ENCODE results near the gene TDRD10.

Gene TDRD10, protein sequence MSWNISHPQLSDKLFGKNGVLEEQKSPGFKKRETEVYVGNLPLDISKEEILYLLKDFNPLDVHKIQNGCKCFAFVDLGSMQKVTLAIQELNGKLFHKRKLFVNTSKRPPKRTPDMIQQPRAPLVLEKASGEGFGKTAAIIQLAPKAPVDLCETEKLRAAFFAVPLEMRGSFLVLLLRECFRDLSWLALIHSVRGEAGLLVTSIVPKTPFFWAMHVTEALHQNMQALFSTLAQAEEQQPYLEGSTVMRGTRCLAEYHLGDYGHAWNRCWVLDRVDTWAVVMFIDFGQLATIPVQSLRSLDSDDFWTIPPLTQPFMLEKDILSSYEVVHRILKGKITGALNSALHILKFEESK

DNA sequence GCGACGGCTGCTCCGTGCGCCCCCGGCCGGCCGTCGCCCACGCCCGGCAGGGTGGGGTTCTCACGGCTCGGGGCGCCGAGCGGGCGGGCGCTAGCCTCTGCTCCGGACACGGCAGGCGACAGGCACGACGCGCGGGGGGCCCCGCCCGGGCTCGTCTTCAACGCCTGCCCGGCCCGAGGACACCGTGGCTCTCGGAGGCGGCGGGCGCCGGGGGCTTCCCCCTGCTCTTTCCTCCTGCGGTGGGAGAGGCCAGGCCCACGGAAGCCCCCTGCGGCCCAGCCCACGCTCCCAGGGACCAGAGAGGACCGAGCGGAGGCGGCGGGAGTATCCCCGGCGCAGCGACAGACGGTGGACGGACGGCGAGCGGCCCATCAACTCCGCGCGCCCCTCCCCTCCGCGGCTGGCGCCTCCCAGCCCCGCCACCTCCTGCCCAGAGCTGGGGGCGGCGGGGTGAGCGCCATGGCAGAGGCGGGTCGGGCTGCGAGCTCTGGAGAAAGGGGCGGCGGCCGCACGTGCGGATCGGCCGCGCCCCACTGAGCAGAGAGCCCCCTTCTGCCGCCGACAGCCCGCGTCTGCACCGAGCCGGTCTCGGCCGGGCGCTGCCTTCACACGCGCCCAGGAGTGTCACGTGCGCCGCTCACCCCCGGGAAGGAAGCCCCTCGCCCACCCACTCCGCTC lies at the start of gene TDRD10, which contains the start of gene SHE:
TDRD10 (plus strand) TSS at position 154 of the 678 bp plus-strand sequence. CDS start 4,685 bp downstream, outside the sequence.
SHE (minus strand) TSS at position 347 of the 678 bp plus-strand sequence. CDS start 386 bp downstream, outside the sequence.
- DNase-seq (ENCODE audit: low read depth, low spot score) = no peak

DNA sequence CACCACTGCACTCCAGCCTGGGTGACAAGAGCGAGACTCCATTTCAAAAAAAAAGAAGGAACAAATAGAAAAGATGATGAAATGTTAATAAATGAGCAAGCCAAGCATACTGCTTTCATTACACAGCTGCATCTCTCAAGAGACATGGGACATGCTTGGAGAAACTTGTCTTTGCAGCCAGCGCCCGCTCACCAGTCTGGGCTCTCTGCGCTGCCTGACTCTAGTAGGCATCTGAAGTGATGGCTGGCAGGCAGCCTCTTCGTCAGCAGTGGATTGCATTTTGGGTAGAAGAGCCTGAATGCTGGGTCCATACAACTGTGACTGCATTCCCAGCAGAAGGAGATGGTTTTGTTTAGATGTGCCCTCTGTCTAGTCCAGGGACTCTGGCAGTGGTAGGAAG lies 48.9 kb upstream of the TDRD10 start:
- DNase-seq (ENCODE audit: low read depth, low spot score) = no peak

DNA sequence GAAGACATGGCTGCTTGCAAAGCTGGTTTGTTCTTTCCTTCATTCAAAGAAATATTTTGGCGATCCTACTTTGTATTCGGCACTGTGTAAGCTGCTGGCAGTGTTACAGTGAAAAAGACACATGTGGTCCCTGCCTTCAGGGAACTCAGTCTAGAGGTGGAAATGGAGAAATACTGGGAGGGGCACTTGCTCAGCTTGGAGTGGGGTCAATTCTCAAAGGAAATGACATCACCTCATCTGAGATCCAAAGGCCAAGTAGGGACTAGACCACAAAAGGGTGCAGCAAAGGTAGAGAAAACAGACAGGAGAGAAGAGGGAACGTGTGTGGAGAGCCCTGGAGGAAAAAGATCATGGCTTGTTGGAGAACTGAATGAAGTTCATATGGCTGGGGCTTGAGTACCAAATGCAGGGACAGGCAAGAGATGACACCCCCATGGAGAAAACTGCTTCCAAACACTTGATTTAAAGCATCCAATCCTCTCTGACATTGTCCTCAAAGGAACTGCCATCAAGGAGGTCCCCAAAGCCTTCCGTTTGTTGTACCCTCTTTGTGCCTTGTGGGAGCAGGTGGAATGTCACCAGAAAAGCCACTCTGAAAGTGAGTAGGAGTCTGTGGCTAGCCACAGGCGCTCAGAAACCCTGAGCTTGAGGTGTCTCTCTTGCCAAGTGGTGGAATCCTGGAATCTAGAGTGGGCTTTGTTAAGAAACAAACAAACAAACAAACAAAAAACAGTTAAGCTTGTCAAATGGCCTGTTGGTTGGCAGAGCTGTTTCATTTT lies 48.3 kb upstream of the TDRD10 start:
- no peak for DNase-seq (ENCODE audit: low read depth, low spot score)

DNA sequence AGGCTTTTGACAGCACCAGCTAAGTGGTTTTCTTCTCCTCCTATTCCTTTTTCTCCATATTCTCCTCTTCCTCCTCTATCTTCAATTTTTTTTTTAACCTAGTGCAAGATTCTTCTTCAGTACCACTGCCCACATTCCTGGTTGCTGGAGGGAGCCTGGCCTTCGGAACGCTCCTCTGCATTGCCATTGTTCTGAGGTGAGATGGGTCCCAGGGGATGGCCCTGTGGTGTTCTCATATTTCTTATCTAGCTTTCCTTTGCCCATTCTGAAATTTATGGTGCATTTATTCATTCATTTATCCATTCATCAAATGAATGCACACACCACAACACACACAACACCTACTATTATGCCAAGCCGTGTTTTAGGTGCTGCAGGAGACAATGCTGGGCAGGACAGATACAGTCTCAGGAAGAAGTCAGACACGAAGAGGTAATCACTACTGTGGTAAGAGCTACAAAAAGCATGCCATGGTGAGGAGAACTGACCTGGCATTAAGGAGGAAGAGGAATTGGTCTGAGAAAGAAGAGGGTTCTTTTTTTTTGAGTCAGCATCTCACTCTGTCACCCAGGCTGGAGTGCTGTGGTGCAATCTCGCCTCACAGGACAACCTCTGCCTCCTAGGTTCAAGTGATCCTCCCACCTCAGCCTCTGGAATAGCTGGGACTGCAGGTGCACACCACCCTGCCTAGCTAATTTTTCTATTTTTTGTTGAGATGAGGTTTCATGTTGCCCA lies 47.5 kb upstream of the TDRD10 start:
- DNase-seq (ENCODE audit: low read depth, low spot score) = no peak

DNA sequence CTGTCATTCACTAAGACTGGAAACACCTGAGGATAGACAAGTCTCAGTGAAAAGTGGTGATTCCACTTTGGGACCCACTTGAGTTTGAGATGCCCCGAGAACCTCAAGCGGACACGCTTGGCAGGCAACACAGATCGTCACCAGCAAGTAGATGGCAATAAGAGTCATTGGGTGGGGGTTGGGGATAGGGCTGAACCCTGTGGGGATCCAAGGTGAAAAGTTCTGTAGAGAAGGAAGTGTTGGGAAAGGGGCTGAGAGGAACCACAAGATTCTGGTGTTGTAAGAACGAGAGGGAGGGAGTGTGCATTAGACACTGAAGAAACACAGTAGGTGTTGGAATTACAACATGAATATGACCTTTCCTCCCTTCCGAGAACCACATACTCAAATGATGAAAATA lies 45.4 kb upstream of the TDRD10 start:
- no peak for DNase-seq (ENCODE audit: low read depth, low spot score)

DNA sequence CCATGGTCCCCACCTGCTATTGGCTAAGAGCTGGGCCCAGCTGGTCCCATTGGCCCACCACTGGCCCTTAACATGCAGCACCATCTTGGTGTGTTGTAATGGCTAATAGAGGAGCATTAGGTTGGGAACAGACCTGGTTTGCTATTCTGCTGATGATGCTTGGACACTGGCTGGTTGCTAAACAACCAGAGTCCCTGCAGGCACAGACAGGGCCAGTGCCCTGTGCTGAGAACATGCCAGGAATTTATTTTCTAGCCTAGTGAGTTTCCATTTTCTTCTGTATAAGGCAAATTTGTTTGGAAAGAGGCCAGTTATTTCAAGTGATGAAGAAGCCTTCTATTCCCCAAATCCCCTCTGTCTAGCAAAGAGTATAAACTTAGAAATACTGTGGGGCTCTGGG lies 42.9 kb upstream of the TDRD10 start:
- no peak for DNase-seq (ENCODE audit: low read depth, low spot score)

DNA sequence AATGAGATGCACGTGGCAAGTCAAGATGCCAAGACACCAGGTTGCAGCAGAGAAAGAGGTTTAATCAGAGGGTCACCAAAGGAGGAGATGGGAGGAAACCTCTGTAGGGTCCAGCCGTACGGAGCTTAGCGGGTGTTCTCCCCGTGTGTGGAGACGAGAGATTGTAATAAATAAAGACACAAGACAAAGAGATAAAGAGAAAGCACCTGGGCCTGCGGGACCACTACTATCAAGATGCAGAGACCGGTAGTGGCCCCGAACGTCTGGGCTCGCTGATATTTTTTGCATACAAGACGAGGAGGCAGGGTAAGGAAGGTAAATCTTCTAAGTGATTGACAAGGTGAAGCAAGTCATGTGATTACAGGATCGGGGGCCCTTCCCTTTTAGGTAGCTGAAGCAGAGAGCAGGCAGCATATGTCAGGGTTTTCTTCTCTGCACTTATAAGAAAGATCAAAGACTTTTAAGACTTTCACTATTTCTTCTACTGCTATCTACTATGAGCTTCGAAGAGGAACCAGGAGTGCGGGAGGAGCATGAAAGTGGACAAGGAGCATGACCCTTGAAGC lies 41.2 kb upstream of the TDRD10 start:
- DNase-seq (ENCODE audit: low read depth, low spot score) = no peak

DNA sequence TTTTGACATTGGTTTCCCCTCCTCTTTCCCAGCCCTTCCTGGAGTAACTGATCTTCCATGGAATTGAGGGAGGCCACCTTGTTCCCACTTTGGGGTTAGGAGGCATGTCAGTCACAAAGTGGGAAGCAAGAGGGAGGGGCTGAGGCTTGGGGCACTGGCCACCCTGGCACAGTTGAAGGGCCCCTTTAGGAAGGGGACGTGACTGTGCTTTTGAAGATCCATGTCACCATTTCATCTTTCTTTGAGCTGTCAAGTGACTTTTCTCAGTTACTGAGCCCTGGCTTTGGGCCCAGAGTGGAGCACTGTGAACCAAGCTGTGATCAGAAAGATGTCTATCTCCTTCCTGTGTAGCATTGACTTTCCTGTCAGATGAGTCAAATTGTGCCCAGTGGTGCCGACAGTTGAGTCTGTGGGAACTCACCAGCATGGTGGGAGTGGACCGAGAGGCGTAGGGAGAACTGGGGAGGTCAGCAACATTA lies 38.5 kb upstream of the TDRD10 start:
- peak; percentile 36 for DNase-seq (ENCODE audit: low read depth, low spot score)

DNA sequence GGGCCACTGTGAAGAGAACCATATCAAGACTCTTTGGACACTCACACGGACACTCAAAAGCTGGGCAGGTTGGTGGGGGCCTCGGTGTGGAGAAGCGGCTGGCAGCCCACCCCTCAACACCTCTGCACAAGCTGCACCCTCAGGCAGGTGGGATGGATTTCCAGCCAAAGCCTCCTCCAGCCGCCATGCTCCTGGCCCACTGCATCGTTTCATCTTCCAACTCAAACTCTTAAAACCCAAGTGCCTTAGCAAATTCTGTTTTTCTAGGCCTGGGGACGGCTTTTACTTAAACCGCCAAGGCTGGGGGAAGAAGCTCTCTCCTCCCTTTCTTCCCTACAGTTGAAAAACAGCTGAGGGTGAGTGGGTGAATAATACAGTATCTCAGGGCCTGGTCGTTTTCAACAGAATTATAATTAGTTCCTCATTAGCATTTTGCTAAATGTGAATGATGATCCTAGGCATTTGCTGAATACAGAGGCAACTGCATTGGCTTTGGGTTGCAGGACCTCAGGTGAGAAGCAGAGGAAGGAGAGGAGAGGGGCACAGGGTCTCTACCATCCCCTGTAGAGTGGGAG lies 36.3 kb upstream of the TDRD10 start:
- no peak for DNase-seq (ENCODE audit: low read depth, low spot score)

DNA sequence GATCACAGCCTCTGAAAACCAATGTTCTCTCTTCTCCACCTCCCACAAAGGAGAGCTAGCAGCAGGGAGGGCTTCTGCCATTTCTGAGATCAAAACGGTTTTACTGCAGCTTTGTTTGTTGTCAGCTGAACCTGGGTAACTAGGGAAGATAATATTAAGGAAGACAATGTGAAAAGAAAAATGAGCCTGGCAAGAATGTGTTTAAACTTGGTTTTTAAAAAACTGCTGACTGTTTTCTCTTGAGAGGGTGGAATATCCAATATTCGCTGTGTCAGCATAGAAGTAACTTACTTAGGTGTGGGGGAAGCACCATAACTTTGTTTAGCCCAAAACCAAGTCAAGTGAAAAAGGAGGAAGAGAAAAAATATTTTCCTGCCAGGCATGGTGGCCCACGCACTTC lies 35.8 kb upstream of the TDRD10 start:
- no peak for DNase-seq (ENCODE audit: low read depth, low spot score)

DNA sequence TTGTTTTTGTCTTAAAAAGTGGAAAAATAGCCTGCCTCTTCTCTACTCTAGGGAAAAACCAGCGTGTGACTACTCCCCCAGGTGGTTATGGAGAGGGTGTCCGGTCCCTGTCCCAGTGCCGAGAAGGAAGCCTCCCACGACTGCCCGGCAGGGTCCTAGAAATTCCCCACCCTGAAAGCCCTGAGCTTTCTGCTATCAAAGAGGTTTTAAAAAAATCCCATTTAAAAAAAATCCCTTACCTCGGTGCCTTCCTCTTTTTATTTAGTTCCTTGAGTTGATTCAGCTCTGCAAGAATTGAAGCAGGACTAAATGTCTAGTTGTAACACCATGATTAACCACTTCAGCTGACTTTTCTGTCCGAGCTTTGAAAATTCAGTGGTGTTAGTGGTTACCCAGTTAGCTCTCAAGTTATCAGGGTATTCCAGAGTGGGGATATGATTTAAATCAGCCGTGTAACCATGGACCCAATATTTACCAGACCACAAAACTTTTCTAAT lies 35.0 kb upstream of the TDRD10 start:
- DNase-seq (ENCODE audit: low read depth, low spot score) = no peak

DNA sequence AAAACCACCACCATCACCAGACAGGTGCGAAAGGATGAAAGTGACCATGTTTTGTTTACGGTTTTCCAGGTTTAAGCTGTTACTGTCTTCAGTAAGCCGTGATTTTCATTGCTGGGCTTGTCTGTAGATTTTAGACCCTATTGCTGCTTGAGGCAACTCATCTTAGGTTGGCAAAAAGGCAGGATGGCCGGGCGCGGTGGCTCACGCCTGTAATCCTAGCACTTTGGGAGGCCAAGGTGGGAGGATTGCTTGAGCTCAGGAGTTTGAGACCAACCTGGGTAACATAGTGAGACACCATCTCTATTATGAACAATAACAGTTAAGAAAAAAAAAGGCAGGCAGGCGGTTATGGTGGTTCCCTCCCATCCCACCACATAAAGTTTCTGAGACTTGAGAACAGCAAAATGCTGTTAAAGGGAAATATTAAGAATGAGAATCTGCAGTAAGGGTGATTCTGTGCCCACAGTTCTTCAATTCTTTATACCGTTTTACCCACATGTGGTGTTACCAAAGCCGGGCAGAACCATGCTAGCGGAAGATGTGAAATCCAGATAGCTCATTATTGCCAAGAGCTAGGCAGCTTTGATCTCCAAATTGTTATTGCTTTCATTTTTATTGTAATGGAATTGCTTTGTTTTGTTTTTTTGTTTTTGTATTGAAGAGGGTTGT lies 34.5 kb upstream of the TDRD10 start:
- no peak for DNase-seq (ENCODE audit: low read depth, low spot score)

DNA sequence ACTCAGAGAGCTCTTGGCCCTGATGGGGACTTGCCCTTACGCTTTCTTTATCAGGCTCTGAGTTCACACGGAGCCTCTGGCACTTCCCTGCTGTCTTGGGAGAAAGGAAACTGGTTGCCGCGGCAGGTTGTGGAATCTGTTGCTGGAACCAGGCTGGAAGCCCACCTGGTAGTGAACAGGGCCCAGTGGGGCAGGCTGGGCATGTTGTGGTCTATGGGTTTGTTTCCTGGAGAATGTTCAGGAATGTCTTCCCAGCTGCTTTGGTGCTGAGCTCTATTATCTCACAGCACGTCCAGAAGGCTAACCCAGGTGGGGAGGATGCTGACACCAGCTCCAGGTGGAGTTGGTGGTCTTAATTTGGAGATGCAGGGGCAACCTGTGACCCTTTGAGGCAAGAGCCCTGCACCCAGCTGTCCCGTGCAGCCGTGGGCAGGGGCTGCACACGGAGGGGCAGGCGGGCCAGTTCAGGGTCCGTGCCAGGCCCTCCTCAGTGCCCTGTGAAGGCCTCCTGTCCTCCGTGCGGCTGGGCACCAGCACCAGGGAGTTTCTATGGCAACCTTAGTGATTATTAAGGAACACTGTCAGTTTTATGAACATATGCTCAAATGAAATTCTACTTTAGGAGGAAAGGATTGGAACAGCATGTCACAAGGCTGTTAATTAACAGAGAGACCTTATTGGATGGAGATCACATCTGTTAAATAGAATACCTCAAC lies 33.3 kb upstream of the TDRD10 start:
- DNase-seq (ENCODE audit: low read depth, low spot score) = no peak

DNA sequence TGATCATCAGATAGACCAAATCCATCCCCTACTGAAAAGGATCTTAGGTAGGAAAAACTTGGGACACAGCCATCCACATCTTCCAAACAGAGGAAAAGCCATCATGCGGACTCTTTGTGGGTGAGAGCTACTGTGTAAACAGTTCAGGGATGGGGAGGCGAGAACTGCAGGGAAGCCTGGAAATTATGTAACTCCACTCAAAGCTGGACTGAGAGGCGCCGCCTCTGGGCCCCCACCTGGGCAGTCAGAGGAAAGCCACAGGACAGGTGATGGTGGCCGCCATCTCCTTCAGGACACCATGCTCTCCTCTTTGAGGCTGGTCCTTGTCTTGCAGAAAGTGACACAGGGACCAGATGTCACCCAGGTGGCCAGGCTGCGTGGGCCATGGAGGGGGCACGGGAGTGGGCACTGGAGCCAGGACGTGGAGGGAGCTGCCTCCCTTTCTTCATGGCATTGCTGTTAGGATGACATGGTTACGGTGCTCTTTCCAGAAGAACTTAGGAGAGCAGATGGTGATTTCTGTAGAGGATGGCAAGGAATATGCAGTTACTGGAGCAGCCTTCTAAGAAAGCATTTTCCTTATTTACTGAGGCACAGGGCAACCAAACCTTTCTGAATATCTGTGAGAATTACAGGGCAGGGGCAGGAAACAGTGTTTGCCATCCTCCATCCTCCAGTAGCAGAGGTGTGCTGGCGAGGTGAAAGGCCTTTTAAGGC lies 32.0 kb upstream of the TDRD10 start:
- DNase-seq (ENCODE audit: low read depth, low spot score) = no peak

DNA sequence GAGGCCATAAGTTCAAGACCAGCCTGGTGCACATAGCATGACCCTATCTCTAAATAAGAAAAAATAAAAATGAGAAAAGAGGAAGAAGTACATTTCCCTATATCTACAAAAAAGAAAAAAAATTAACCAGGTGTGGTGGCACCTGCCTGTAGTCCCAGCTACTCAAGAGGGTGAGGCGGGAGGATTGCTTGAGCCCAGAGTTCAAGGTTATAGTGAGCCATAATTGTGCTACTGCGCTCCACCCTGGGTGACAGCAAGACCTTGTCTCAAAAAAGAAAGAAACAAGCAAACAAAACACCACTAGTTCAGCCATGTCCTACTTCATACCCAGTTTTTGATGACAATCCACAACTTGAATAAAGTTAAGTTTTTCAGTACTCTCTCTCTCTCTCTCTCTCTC lies 30.7 kb upstream of the TDRD10 start:
- DNase-seq (ENCODE audit: low read depth, low spot score) = no peak

DNA sequence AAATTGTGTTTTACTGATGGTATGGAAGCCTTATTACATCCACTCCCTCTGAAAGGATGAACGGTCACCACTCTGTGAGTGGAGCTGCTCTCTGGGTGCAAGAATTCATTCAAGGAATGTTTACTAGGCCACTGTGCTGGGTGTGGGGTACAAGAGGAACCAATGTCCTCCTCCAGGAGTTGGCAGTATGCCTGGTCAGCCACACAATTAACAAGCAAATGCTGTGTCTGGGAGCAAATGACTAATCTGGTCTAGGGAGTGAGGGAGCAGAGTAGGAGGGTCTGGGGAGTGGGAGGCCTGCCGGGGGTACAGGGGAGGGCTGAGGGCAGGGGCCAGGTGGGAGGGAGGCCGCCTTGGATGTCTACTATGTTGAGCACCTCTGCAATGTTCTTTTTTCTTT lies 27.2 kb upstream of the TDRD10 start:
- DNase-seq (ENCODE audit: low read depth, low spot score) = no peak

DNA sequence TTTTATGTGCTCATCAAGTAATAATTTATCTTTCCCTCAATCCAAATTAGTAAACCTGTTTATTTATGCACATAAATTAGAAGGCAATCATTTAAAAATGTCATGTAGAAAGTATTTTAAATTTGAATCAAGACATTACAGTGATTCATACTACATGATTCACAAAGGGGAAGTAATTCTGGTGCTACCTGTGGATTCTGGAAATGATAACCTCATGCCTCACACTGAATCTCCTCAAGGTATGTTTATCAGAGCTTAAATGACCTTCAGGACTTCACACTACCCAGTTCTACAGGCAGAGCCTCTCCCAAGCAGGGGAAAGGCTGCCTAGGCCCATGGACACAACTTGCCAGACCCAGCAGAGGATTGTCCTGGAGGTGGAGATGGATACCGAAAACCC lies 25.2 kb upstream of the TDRD10 start:
- DNase-seq (ENCODE audit: low read depth, low spot score) = no peak

DNA sequence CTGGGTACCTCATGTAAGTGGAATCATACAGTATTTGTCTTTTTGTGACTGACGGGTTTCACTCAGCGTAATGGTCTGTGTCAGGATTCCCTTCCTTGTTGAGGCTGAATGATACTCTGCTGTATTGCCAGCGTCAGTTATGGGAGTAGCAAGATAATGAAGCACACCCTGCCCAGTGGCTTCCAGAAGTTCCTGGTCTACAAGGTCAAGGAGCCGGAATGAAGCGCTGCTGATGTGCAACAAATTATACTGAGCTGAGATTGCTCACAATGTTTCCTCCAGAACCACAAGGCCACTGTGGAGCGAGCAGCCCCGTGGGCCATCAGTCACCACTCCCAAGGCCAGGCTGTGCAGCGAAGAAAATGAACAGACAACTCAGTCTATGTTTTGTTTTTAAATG lies 24.0 kb upstream of the TDRD10 start:
- no peak for DNase-seq (ENCODE audit: low read depth, low spot score)

DNA sequence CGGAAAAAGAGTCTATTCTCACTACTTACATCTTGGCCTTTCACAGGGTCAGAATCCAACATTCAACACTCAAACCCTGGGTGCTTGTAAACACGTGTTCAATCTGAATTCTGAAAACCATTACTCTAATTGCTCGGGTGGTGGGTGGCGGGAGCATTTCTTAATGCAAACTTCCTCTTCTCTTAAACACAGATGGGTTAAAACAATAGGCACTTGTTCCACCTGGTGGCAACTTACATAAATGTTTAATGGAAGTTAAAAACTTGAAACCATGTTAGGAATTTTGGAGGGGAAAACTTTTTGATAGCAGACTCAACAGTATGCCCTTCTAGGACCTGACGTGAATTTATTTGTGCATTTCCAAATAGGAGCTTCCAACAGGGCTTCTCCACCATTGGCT lies 23.4 kb upstream of the TDRD10 start:
- DNase-seq (ENCODE audit: low read depth, low spot score) = no peak

All from activated CD4-positive, CD25-positive, alpha-beta regulatory T cell treated with anti-CD3 and anti-CD28 coated beads, Interleukin-2, amount 50 U/mL, for 16 hours (primary cell).